ENCODE measurements around the gene MEIOSIN. TPM values are rescaled to one million over a fixed set of nuclear protein-coding genes. Genes with fewer than 3 reads are reported as not detected.
"Not testable (repeated sequence)": the region's sequence is repeated elsewhere in the genome, so short reads cannot be mapped to it uniquely, and the experiment has no call there.

The MEIOSIN gene
- total RNA-seq, 1 donor from 2014 or later, result not detected

- Mint-ChIP-seq H3K9me3 (ENCODE audit: low read depth) (no peaks in the 10 kb centered on the region), H3K27me3 (no peaks in the 10 kb centered on the region), H3K27ac (peak overlapping the region; percentile 98), H3K4me1 (ENCODE audit: low read depth) (peaks cover 25% of the 10 kb centered on the region), H3K36me3 (ENCODE audit: insufficient read depth) (peaks cover 10% of the 10 kb centered on the region), H3K4me3 (ENCODE audit: low read depth) (peak overlapping the region; percentile 97)
- no peak for DNase-seq (ENCODE audit: low spot score, unreplicated experiment)
- no peak for TF ChIP-seq CTCF (IDR thresholded peaks at IDR 0.05; ENCODE audit: unreplicated experiment)
These were observed 16.7 kb upstream of the MEIOSIN start for GRCh38 chr19:45716359-45717130.

GRCh38 chr19:45717131-45717982 lies 15.9 kb upstream of the MEIOSIN start:
- H3K36me3 Mint-ChIP-seq (ENCODE audit: insufficient read depth), result peaks cover 10% of the 10 kb centered on the region
- no peak for TF ChIP-seq CTCF (IDR thresholded peaks at IDR 0.05; ENCODE audit: unreplicated experiment)
- H3K27me3 Mint-ChIP-seq, result no peaks in the 10 kb centered on the region
- H3K9me3 Mint-ChIP-seq (ENCODE audit: low read depth), result no peaks in the 10 kb centered on the region
- H3K4me3 Mint-ChIP-seq (ENCODE audit: low read depth), result peak overlapping the region; percentile 97
- peak; percentile 98 for DNase-seq (ENCODE audit: low spot score, unreplicated experiment)
- H3K4me1 Mint-ChIP-seq (ENCODE audit: low read depth), result peaks cover 25% of the 10 kb centered on the region
- H3K27ac Mint-ChIP-seq, result peak overlapping the region; percentile 98

- no peaks in the 10 kb centered on the region for H3K27me3 Mint-ChIP-seq
- H3K4me1 Mint-ChIP-seq (ENCODE audit: low read depth), result peaks cover 25% of the 10 kb centered on the region
- no peak for TF ChIP-seq CTCF (IDR thresholded peaks at IDR 0.05; ENCODE audit: unreplicated experiment)
- peak overlapping the region; percentile 97 for H3K4me3 Mint-ChIP-seq (ENCODE audit: low read depth)
- H3K9me3 Mint-ChIP-seq (ENCODE audit: low read depth), result no peaks in the 10 kb centered on the region
- H3K36me3 Mint-ChIP-seq (ENCODE audit: insufficient read depth), result peaks cover 10% of the 10 kb centered on the region
- peak overlapping the region; percentile 98 for H3K27ac Mint-ChIP-seq
- no peak for DNase-seq (ENCODE audit: low spot score, unreplicated experiment)
These were observed 15.1 kb upstream of the MEIOSIN start for GRCh38 chr19:45717983-45718650.

- not testable (repeated sequence) for H3K27me3 Mint-ChIP-seq; DNase-seq (ENCODE audit: low spot score, unreplicated experiment); H3K9me3 Mint-ChIP-seq (ENCODE audit: low read depth); H3K36me3 Mint-ChIP-seq (ENCODE audit: insufficient read depth); H3K4me3 Mint-ChIP-seq (ENCODE audit: low read depth)
- Mint-ChIP-seq H3K4me1 (ENCODE audit: low read depth) (peaks cover 25% of the 10 kb centered on the region), H3K27ac (peak overlapping the region; percentile 73)
These were observed 13.2 kb upstream of the MEIOSIN start for GRCh38 chr19:45720065-45720464.

GRCh38 chr19:45728683-45729082 lies 4.6 kb upstream of the MEIOSIN start:
- H3K4me1 Mint-ChIP-seq (ENCODE audit: low read depth), result peaks cover 12% of the 10 kb centered on the region
- peak overlapping the region; percentile 45 for H3K4me3 Mint-ChIP-seq (ENCODE audit: low read depth)
- not testable (repeated sequence) for H3K36me3 Mint-ChIP-seq (ENCODE audit: insufficient read depth); H3K9me3 Mint-ChIP-seq (ENCODE audit: low read depth); H3K27ac Mint-ChIP-seq; DNase-seq (ENCODE audit: low spot score, unreplicated experiment); H3K27me3 Mint-ChIP-seq

- H3K4me3 Mint-ChIP-seq (ENCODE audit: low read depth), result peak overlapping the region; percentile 90
- peak overlapping the region; percentile 90 for H3K27ac Mint-ChIP-seq
- DNase-seq (ENCODE audit: low spot score, unreplicated experiment), result no peak
- no peaks in the 10 kb centered on the region for H3K9me3 Mint-ChIP-seq (ENCODE audit: low read depth)
- H3K36me3 Mint-ChIP-seq (ENCODE audit: insufficient read depth), result no peaks in the 10 kb centered on the region
- H3K27me3 Mint-ChIP-seq, result no peaks in the 10 kb centered on the region
- H3K4me1 Mint-ChIP-seq (ENCODE audit: low read depth), result peaks cover 12% of the 10 kb centered on the region
- no peak for TF ChIP-seq CTCF (IDR thresholded peaks at IDR 0.05; ENCODE audit: unreplicated experiment)
These were observed 3.4 kb upstream of the MEIOSIN start for GRCh38 chr19:45729800-45730290.
